Testis (tissue), 3 donors: ENCODE data around the gene CACNA1C. TPM values are rescaled to one million over a fixed set of nuclear protein-coding genes. Genes with fewer than 3 reads are reported as not detected.

Experiments used
- DNase-seq: peaks from one replicate; pipeline ENCODE4 v3.0.0-alpha.2; 2019
- H3K27ac ChIP-seq, 2 donors: fragments of 200-600 bp; sonication (generic); one replicate each; pipeline ENCODE4 v1.5.1; 2019
- H3K27me3 ChIP-seq: fragments of 200-600 bp; sonication (generic); one replicate; pipeline ENCODE4 v1.5.1; 2019
- H3K36me3 ChIP-seq: fragments of 200-600 bp; sonication (generic); one replicate; pipeline ENCODE4 v1.5.1; 2017; ENCODE audit warnings: low read depth; ENCODE audit errors: missing control alignments
- H3K4me1 ChIP-seq: fragments of 200-600 bp; sonication (generic); one replicate; pipeline ENCODE4 v1.5.1; 2019
- H3K4me3 ChIP-seq, 2 donors: fragments of 200-600 bp; sonication (generic); one replicate each; pipeline ENCODE4 v1.5.1; 2017 to 2019
- H3K9me3 ChIP-seq: fragments of 200-600 bp; sonication (generic); one replicate; pipeline ENCODE4 v1.5.1; 2017
- POLR2A ChIP-seq: fragments of 450-650 bp; IDR thresholded peaks from one replicate; pipeline ENCODE4 v1.6.1; 2017; ENCODE audit warnings: antibody characterized with exemption, mild to moderate bottlenecking, moderate library complexity
- WGBS, 2 donors: methylation state at CpG; one replicate each; pipeline ENCODE4 v1.1.5; 2018; 5-methylcytosine and 5-hydroxymethylcytosine counted together
- intact Hi-C: fragments of 100-400 bp; cut with DNase I; formaldehyde crosslinking; loops from one replicate; pipeline ENCODE4 v1.15.1; 2023; ENCODE audit warnings: low total_unique reads
- polyA plus RNA-seq: library from polyadenylated mRNA; stranded (reverse); fragments of 350-450 nt; fragmentation: Illumina TruSeq; extraction: RNeasy Lipid Tissue Mini Kit (QIAGEN cat#74804); gene quantifications from one replicate; pipeline ENCODE4 v1.2.3, GENCODE V29; 2014; ENCODE audit warnings: low read depth, low replicate concordance; ENCODE audit not compliant: insufficient read depth
- total RNA-seq, 2 donors: library from RNA; depleted of rRNA; stranded (reverse); fragments of >200 nt; gene quantifications; one replicate each; pipeline ENCODE4 v1.2.3, GENCODE V29; 2016
- TF ChIP-seq, protein P1 (sequence below), 3 experiments: fragments of 450-650 bp in 2 of 3; fragments of 200-600 bp in 1 of 3; sonication (generic) in 1 of 3; IDR thresholded peaks; one replicate each; pipeline ENCODE4 v1.5.1; 2016 to 2019; ENCODE audit warnings: antibody characterized with exemption in 3 of 3, mild to moderate bottlenecking in 2 of 3, moderate library complexity in 1 of 3

The CACNA1C gene
- total and polyA plus RNA-seq, 3 donors from 2014 or later = 20.3 to 36.8 (median 32.0) TPM

DNA sequence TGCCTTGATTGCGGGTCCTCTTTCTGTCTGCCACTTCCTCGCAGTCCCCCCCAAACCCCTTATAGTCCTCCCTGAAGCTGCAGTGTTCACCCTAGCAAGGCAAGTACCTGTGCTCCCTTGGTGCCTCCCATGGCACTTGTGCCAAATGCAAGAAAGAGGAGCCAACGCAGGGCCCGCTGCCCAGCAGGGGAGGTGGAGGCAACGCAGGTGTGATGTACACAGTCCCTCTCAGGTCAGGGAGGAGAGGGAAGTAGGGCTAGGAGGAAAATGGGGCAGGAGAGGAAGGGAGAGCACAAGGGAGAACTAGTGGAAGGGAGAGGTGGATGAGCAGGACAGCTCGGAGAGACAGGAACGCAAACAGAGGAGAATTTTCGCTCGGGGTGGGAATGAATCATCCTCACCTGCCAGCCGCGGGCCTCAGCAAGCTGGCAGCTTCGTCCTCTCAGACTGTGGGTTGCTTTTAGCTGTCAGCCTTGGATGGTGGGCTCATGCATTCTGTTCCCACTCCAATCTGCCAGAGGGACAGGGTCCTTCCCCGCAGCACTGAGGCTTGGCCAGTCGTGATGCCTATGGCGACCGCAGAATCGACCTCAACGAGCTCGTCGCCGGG is 357.0 kb downstream of the CACNA1C start:
- intact Hi-C loops = no loop called here
- Histone ChIP-seq H3K4me3 (no peak overlapping the region), H3K27me3 (no peaks in the 10 kb centered on the region), H3K4me1 (no peaks in the 10 kb centered on the region), H3K36me3 (no peaks in the 10 kb centered on the region), H3K9me3 (no peaks in the 10 kb centered on the region), H3K27ac (no peak overlapping the region)
- WGBS, 2 donors = 90 to 91% methylated on average over 21 of the region's 21 CpGs
- TF ChIP-seq POLR2A = no peak
- TF ChIP-seq, protein P1, sequence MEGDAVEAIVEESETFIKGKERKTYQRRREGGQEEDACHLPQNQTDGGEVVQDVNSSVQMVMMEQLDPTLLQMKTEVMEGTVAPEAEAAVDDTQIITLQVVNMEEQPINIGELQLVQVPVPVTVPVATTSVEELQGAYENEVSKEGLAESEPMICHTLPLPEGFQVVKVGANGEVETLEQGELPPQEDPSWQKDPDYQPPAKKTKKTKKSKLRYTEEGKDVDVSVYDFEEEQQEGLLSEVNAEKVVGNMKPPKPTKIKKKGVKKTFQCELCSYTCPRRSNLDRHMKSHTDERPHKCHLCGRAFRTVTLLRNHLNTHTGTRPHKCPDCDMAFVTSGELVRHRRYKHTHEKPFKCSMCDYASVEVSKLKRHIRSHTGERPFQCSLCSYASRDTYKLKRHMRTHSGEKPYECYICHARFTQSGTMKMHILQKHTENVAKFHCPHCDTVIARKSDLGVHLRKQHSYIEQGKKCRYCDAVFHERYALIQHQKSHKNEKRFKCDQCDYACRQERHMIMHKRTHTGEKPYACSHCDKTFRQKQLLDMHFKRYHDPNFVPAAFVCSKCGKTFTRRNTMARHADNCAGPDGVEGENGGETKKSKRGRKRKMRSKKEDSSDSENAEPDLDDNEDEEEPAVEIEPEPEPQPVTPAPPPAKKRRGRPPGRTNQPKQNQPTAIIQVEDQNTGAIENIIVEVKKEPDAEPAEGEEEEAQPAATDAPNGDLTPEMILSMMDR (IDR thresholded peaks at IDR 0.05) = no peak
- no peak for DNase-seq

- H3K27ac ChIP-seq = no peak overlapping the region
- H3K27me3 ChIP-seq = no peaks in the 10 kb centered on the region
- H3K36me3 ChIP-seq = no peaks in the 10 kb centered on the region
- WGBS, 2 donors = 88 to 92% methylated on average over 10 of the region's 10 CpGs
- TF ChIP-seq POLR2A = no peak
- TF ChIP-seq, protein P1 (IDR thresholded peaks at IDR 0.05) = no peak
- intact Hi-C loops = no loop called here
- no peaks in the 10 kb centered on the region for H3K4me1 ChIP-seq
- DNase-seq = no peak
- no peak overlapping the region for H3K4me3 ChIP-seq
- no peaks in the 10 kb centered on the region for H3K9me3 ChIP-seq
Measured at GRCh38 chr12:2410496-2410895, 357.7 kb downstream of the CACNA1C start.

- H3K27me3 ChIP-seq = no peaks in the 10 kb centered on the region
- intact Hi-C loops = no loop called here
- no peak overlapping the region for H3K27ac ChIP-seq
- no peaks in the 10 kb centered on the region for H3K36me3 ChIP-seq
- no peak for DNase-seq
- H3K9me3 ChIP-seq = no peaks in the 10 kb centered on the region
- no peak for TF ChIP-seq POLR2A
- TF ChIP-seq, protein P1 (IDR thresholded peaks at IDR 0.05) = no peak
- no peak overlapping the region for H3K4me3 ChIP-seq
- H3K4me1 ChIP-seq = no peaks in the 10 kb centered on the region
- WGBS, 2 donors = 93 to 95% methylated on average over 7 of the region's 7 CpGs
Measured at GRCh38 chr12:2411011-2411410, 358.2 kb downstream of the CACNA1C start.

DNA sequence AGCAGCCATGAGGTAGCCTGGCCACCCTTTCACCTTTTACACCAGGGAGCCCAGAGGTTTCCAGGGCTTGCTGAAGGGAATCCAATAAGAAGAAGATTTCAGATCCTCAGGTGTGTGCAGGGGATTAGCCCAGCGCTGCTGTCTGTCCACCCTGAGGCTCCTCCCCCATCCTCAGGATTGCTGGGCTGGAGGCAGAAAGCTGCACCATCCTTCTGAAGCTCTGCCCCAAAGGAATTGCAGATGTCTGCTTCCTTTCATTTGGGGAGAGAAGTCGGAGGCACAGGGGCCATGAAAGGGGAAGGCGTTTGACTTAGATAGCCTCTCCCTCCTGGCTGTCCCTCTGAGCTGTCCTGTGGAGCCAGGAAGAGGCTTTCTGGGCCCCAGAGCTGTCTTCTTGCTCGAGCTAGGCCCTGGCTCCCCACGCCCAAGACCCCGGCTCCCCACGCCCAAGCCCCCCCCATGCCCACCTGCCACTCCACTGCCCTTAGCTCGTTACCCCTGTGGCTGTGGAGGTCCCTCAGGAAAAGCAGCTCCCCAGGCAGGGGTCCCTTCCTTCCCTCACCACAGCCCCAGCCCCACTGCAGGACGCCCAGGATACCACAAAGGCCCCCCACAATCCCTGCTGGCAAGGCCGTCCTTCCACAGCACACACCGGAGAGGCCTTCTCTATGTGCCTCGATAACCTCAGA is 359.0 kb downstream of the CACNA1C start:
- WGBS, 2 donors = 88 to 89% methylated on average over 10 to 12 of the region's 12 CpGs
- H3K4me1 ChIP-seq = no peaks in the 10 kb centered on the region
- no peaks in the 10 kb centered on the region for H3K36me3 ChIP-seq
- no peaks in the 10 kb centered on the region for H3K27me3 ChIP-seq
- H3K27ac ChIP-seq = no peak overlapping the region
- no peaks in the 10 kb centered on the region for H3K9me3 ChIP-seq
- H3K4me3 ChIP-seq = no peak overlapping the region
- no peak for DNase-seq
- TF ChIP-seq, protein P1 (IDR thresholded peaks at IDR 0.05) = no peak
- no peak for TF ChIP-seq POLR2A
- intact Hi-C loops = no loop called here

DNA sequence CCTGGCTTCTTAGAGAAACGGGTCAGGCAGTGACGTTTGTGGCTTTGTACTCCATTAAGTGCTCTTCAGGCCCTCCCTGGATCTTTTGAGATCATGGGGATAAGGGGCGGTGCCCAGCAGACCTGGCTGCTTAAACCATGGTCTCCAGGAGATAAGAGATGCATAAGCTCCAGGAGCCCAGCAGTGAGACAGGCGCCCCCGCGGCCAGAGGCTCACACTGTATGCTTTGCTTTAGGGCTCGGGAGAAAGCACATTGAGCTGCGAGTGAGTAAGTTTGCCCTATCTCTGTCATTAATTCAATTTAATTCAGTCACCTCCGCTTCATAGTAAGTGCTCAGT is 359.5 kb downstream of the CACNA1C start:
- Histone ChIP-seq H3K9me3 (no peaks in the 10 kb centered on the region), H3K27ac (no peak overlapping the region), H3K4me1 (no peaks in the 10 kb centered on the region), H3K27me3 (no peaks in the 10 kb centered on the region), H3K36me3 (no peaks in the 10 kb centered on the region), H3K4me3 (no peak overlapping the region)
- no peak for TF ChIP-seq POLR2A
- TF ChIP-seq, protein P1 (IDR thresholded peaks at IDR 0.05) = no peak
- no peak for DNase-seq
- intact Hi-C loops = no loop called here
- 81 to 87% methylated on average over 9 of the region's 9 CpGs for WGBS, 2 donors
